Fibroblast of the conjunctiva (primary cell): Measurements from ENCODE around the gene ATG13.

Experiments
- DNase-seq: peaks from one replicate; pipeline ENCODE4 v3.0.0-alpha.2; 2010; ENCODE audit warnings: low read depth

ATG13 gene

DNA sequence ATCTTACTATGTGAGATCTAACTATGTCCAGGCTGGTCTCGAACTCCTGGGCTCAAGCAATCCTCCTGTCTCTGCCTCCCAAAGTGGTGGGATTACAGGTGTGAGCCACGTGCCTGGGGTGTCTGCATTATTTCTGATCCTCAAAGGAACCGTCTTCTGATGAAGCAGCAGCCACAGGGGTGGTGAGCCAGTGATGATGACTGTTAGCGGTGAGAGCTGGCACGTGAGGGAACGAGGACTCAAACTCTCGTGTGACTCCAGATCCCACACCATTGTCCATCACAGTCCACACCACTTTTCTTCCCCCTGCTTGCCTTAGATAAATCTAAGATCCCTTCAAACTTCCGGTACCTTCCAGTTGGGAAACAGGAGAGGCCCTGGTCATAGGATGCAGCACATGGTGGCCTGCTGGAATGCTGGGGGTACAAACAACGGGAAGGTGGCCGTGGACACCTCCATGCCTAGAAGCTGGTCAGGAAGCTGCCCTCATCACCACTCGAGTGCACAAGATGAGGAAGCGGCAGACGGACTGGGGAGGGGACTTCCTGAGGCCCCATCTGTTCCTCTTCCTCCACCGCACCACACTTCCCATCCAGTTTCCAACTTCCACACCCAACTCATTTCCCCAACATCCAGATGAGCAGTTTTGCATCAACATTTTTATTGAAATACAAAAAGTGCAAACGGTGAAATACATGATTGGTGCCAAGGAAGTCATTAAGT, 59.2 kb downstream of the ATG13 start:
- DNase-seq = no peak

- no peak for DNase-seq
Observed at GRCh38 chr11:46677169-46677568, 59.8 kb downstream of the ATG13 start.

GRCh38 chr11:46677991-46678740, 60.8 kb downstream of the ATG13 start:
- DNase-seq = no peak

- no peak for DNase-seq
Observed at GRCh38 chr11:46678741-46679130, 61.4 kb downstream of the ATG13 start.

GRCh38 chr11:46679241-46680163, 62.1 kb downstream of the ATG13 start:
- DNase-seq = no peak

DNA sequence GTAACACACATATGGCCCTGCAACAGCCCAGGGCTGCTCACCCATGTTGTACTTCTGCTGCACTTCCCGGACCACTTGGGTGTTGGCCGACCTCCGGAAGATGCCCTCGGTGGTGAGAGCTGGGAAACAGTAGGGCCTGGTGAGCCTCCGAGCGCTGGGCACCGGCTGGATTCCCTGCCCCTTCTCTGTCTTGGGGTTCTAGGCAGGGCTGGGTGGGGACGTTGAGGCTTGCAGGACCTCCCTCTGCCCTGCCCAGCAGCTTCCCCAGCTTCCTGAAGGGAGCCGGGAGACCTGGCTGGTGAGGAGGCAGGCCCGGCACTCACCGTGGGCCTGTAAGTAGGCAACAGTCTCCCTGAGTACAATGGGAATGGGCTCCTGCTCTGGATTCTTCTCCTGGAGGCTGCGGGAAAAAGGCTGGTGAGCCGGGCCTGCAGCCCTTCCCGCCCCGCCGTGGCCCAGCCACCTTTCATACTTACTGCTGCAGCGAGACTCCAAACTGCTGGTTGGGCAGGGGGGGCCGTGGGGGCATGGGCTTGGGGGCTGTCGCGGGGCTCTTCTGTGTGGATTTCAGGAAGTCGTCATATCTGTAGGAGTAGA, 62.9 kb downstream of the ATG13 start:
- DNase-seq = no peak

GRCh38 chr11:46680815-46681214, 63.5 kb downstream of the ATG13 start:
- DNase-seq = no peak

DNA sequence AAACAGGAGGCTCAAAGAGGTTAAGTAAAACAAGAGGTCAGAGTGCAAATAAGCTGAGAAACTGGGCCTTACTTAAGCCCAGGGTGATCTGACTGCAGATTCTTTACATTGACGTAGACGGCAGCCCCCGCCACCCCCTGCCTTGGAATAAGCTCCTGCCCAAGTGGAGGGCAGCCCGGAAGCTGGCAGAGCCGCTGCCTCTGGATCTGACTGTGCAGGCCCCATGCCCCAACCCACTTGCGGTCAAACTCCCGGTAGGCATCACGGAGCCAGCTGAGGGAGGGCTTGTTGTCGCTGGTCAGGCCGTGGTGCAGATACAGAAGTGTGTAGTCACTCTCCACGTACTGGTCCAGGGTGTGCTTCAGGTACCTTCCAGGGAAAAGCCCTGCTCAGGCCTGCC, 64.5 kb downstream of the ATG13 start:
- no peak for DNase-seq

- no peak for DNase-seq
Observed at GRCh38 chr11:46682773-46683752, 65.7 kb downstream of the ATG13 start.

- DNase-seq = no peak
Observed at GRCh38 chr11:46684367-46684766, 67.0 kb downstream of the ATG13 start.

GRCh38 chr11:46686886-46687795, 69.8 kb downstream of the ATG13 start:
- peak; percentile 17 for DNase-seq

GRCh38 chr11:46690702-46691101, 73.3 kb downstream of the ATG13 start:
- DNase-seq = no peak

- DNase-seq = no peak
Observed at GRCh38 chr11:46692450-46692849, 75.1 kb downstream of the ATG13 start.

- DNase-seq = no peak
Observed at GRCh38 chr11:46693597-46694012, 76.3 kb downstream of the ATG13 start.

DNA sequence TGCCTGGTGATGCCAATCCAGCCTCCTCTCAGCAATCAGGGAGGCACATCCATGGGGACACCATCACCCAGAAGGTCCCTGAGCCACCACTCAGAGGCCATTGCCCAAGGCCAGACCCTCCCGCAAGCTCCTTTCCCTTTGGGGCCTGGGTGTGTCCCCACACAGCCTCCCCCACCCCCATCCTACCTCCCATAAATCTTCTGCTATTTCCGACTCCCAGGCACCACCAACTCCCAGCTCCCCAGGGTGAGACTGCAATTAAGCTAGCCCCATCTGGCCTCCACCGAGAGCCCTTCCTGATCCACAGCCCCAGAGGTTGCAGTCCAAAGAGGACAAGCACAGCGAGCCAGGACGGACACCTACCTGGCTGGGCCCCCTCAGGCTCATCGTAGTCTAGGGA, 76.7 kb downstream of the ATG13 start:
- no peak for DNase-seq

DNA sequence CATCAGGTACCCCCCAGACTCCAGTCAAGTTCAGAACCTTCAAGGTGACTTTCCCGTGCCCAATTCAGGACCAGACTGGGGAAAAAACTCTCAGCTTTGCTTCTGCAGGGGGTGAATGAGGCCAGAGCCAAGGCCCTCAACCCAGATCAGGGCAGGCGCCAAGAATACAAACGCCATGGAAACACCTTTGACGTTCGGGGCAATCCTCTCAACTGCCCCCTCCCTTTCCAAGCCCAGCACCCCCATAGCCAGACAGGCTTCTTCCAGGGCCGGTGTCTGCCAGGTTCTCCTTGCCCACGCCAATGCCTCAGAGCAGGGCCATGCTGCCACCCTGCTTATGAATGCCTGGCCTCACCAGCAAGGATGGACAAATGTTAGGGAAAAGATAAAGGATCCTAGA, 77.3 kb downstream of the ATG13 start:
- no peak for DNase-seq

DNA sequence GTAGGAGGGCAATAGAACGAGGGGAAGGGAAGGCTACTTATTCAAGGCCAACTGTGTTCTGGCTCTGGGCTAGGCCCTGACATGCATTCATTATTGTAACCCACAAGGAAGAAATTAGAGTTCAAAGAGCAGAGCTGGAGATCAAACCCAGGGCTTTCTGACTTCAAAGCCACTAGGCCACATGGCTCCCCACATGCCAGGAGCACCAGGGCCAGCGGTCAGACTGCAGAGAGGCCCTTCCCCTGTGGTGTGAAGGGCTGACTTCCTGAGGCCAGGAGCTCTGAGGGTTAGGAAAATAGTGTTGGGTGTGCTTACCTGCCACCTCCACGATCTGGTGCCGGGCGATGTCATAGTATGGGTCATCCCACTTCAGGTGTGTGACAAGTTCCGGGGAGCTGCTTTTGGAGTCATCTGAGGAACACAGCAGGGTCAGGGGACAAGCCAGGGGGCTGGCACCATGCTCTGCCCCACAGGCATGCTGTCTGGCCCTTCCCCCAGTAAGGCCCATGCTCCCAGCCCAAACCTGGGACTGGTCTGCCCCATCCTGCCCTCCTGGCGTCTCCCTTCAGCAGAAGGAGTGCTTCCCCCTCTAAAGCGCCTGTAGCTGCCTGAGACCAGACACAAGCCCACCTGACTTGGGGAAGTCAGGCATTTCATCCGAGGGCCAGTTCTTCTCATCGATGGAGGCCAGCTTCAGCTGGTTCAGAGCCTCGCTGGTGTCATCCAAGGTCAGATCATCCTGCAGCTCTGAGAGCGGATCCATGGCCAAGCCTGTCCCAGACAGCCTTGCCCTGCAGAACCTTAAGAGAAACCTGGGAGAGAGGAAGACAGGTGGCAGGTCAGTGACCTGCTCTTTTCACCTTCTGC, 78.2 kb downstream of the ATG13 start:
- no peak for DNase-seq

DNA sequence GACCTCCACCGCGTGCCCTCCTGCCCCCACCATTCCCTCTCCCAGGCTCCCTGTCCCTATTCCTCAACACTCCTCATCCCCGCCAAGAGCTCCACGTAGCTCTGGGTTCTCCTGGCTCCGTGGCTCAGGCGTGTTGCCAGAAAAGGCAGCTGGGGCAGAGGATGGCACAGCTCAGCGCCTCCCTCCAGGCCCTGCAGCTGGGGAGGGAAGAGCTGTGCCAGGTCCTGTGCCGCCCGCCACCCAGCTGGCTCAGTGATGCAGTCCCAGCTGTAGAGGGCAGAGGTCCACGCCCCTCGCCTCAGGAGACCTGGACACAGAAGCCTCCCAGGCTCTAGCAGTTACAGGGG, 78.8 kb downstream of the ATG13 start:
- no peak for DNase-seq

DNA sequence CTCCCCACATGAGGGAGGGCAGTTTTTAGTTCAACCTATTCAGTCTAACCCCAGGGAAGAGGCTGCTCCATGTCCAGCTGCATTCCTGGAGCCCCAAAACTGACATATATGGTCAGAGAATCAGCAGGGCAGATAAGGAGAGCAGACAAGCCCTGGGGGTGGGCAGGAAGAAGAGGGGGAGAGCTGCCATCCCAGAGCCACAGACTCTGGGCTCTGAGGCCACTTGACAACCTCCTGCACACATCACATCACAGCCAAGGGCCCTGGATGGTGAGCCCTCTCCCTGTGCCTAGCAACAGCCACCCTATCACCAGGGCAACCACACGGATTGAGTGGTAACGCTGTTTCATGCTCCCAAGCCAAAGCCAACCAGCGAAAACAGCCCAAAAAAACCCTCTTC, 80.0 kb downstream of the ATG13 start:
- DNase-seq = no peak
